Activated CD8-positive, alpha-beta T cell treated with anti-CD3 and anti-CD28 coated beads for 36 hours (primary cell): Measurements from ENCODE around the gene CFAP299. TPM values are rescaled to one million over a fixed set of nuclear protein-coding genes. Genes with fewer than 3 reads are reported as not detected.
"Not testable (repeated sequence)": the region's sequence is repeated elsewhere in the genome, so short reads cannot be mapped to it uniquely, and the experiment has no call there.

Source experiments
- ATAC-seq: fragments of 200-7000 bp; cut with Tn5 transposase; one replicate; pipeline ENCODE4 v1.10.0; 2021; ENCODE audit warnings: mild to moderate bottlenecking, moderate library complexity
- CTCF ChIA-PET: fragments of 350-600 bp; sonication (Branson Sonifier 250); formaldehyde crosslinking; loops from one replicate; lab custom pipeline; 2021; ENCODE audit warnings: antibody characterized with exemption; lab: Charles Lee
- POLR2A ChIA-PET: fragments of 350-600 bp; sonication (Branson Sonifier 250); formaldehyde crosslinking; loops from one replicate; lab custom pipeline; 2021; ENCODE audit warnings: antibody characterized with exemption; lab: Charles Lee
- DNase-seq: peaks from one replicate; pipeline ENCODE4 v3.0.0-alpha.2; 2020
- H3K27ac Mint-ChIP-seq: one replicate; pipeline ENCODE4 v1.8.0; 2021; ENCODE audit warnings: mild to moderate bottlenecking, mixed read lengths
- H3K27me3 Mint-ChIP-seq: one replicate; pipeline ENCODE4 v1.8.0; 2021; ENCODE audit warnings: mixed read lengths
- H3K36me3 Mint-ChIP-seq: one replicate; pipeline ENCODE4 v1.8.0; 2021; ENCODE audit warnings: low read depth, mixed read lengths
- H3K4me1 Mint-ChIP-seq: one replicate; pipeline ENCODE4 v1.8.0; 2021; ENCODE audit warnings: low read depth, mixed read lengths
- H3K4me3 Mint-ChIP-seq: one replicate; pipeline ENCODE4 v1.8.0; 2021; ENCODE audit warnings: mild to moderate bottlenecking, moderate library complexity, mixed read lengths
- H3K9me3 Mint-ChIP-seq: one replicate; pipeline ENCODE4 v1.8.0; 2021; ENCODE audit warnings: mixed read lengths
- intact Hi-C: fragments of 100-400 bp; cut with micrococcal nuclease; formaldehyde crosslinking; loops from one replicate; pipeline ENCODE4 v1.10.0; 2022
- total RNA-seq, 2 experiments: library from RNA; stranded (reverse); gene quantifications; one replicate each; pipeline ENCODE4 v1.2.3, GENCODE V29; 2021
- TF ChIP-seq, protein P1 (sequence below): fragments of 200-600 bp; IDR thresholded peaks from one replicate; pipeline ENCODE4 v1.8.0; 2022; ENCODE audit warnings: antibody characterized with exemption, mild to moderate bottlenecking

CFAP299 gene
- total RNA-seq, 2 experiments from 2014 or later = not detected

DNA sequence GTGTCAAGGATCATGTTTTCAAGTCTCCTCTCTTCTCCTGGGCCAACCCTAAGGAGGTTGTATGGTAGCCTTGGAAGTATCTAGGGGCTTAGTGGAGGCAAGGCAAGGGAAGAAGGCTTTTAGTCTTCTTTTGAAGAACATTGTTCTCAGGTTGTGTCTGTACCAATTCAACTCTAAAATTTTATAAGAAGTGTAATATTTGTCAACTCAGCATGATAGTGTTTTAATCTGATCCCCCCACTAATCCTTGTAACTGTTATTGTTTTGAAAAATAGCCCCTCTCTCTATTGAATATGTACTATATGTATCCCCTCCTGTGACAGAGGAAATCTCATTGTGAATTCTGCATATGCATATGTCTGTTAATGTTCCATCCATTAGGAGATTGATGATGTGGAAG lies 345.4 kb downstream of the CFAP299 start:
- Mint-ChIP-seq H3K27ac (no peak overlapping the region), H3K9me3 (no peaks in the 10 kb centered on the region), H3K4me1 (peaks cover 8% of the 10 kb centered on the region), H3K4me3 (no peak overlapping the region), H3K36me3 (no peaks in the 10 kb centered on the region), H3K27me3 (no peaks in the 10 kb centered on the region)
- no peak for DNase-seq
- intact Hi-C loops = no loop called here
- TF ChIP-seq, protein P1, sequence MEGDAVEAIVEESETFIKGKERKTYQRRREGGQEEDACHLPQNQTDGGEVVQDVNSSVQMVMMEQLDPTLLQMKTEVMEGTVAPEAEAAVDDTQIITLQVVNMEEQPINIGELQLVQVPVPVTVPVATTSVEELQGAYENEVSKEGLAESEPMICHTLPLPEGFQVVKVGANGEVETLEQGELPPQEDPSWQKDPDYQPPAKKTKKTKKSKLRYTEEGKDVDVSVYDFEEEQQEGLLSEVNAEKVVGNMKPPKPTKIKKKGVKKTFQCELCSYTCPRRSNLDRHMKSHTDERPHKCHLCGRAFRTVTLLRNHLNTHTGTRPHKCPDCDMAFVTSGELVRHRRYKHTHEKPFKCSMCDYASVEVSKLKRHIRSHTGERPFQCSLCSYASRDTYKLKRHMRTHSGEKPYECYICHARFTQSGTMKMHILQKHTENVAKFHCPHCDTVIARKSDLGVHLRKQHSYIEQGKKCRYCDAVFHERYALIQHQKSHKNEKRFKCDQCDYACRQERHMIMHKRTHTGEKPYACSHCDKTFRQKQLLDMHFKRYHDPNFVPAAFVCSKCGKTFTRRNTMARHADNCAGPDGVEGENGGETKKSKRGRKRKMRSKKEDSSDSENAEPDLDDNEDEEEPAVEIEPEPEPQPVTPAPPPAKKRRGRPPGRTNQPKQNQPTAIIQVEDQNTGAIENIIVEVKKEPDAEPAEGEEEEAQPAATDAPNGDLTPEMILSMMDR = no peak
- ATAC-seq = no peak
- CTCF ChIA-PET = no interaction called here
- POLR2A ChIA-PET = no interaction called here

GRCh38 chr4:80685214-80685613 lies 349.7 kb downstream of the CFAP299 start:
- ATAC-seq = no peak
- no peaks in the 10 kb centered on the region for H3K9me3 Mint-ChIP-seq
- no peaks in the 10 kb centered on the region for H3K36me3 Mint-ChIP-seq
- TF ChIP-seq, protein P1 = no peak
- no peak overlapping the region for H3K4me3 Mint-ChIP-seq
- no peak for DNase-seq
- POLR2A ChIA-PET = no interaction called here
- H3K27ac Mint-ChIP-seq = no peak overlapping the region
- CTCF ChIA-PET = no interaction called here
- H3K4me1 Mint-ChIP-seq = no peaks in the 10 kb centered on the region
- intact Hi-C loops = no loop called here
- no peaks in the 10 kb centered on the region for H3K27me3 Mint-ChIP-seq

DNA sequence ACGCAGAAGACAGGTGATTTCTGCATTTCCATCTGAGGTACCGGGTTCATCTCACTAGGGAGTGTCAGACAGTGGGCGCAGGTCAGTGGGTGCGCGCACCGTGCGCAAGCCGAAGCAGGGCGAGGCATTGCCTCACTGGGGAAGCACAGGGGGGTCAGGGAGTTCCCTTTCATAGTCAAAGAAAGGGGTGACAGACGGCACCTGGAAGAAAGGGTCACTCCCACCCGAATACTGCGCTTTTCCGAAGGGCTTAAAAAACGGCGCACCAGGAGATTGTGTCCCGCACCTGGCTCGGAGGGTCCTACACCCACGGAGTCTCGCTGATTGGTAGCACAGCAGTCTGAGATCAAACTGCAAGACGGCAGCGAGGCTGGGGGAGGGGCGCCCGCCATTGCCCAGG lies 352.2 kb downstream of the CFAP299 start:
- H3K36me3 Mint-ChIP-seq, ATAC-seq, intact Hi-C loops, H3K9me3 Mint-ChIP-seq, H3K27me3 Mint-ChIP-seq, H3K4me3 Mint-ChIP-seq, H3K4me1 Mint-ChIP-seq, POLR2A ChIA-PET, DNase-seq, H3K27ac Mint-ChIP-seq, CTCF ChIA-PET: not testable (repeated sequence)

DNA sequence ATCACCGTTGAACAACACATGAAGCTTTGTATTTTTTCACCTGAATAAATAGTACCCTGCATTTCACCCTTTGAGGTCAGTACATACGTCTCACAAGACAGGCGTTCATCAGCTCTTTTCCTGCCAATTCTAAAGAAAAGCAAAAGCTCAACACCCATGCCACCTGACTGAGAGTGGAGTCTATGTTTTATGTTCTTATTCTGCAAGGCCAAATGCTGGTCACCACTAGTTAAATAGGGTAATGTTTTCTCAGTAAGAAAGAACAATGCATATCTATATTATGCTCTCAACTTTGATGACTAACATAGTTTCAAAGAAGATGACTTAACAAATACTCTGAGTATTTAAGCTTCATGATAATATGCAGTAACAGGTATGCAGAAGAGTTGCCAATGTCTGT lies 358.6 kb downstream of the CFAP299 start:
- TF ChIP-seq, protein P1 = no peak
- Mint-ChIP-seq H3K4me3 (no peak overlapping the region), H3K36me3 (no peaks in the 10 kb centered on the region), H3K4me1 (no peaks in the 10 kb centered on the region), H3K27me3 (no peaks in the 10 kb centered on the region), H3K9me3 (no peaks in the 10 kb centered on the region), H3K27ac (no peak overlapping the region)
- intact Hi-C loops = no loop called here
- no peak for DNase-seq
- ATAC-seq = no peak
- ChIA-PET CTCF (interaction anchor here (1.2 kb wide), 1 partner anchor 22 kb away, joined by 3 read pairs; no protein-coding TSS in a partner anchor), POLR2A (no interaction called here)

DNA sequence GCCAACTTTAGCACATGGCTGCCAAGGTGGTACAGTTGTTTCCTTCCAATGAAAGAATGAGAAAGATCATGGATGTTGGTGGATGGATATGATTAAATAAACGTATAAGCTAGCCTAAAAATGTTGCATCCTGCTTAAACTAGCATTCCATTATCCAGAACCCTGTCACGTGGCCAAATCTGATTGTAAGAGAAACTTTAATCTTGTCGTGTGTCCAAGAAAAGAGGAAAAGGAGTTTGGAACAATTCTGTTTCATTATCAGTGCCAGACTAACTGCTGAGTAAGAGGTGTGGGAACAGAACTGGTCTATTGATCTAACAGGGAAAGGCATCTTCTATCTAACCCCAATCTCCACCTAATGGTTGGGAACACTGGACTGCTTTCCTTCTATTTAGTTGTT lies 369.8 kb downstream of the CFAP299 start:
- TF ChIP-seq, protein P1 = no peak

More for the DNA sequence above, 369.8 kb downstream of the CFAP299 start:
- CTCF ChIA-PET = no interaction called here
- H3K27ac Mint-ChIP-seq = no peak overlapping the region
- no peaks in the 10 kb centered on the region for H3K36me3 Mint-ChIP-seq
- H3K4me3 Mint-ChIP-seq = no peak overlapping the region
- H3K4me1 Mint-ChIP-seq = peaks cover 15% of the 10 kb centered on the region
- H3K27me3 Mint-ChIP-seq = no peaks in the 10 kb centered on the region
- no peak for ATAC-seq
- DNase-seq = no peak
- intact Hi-C loops = no loop called here
- POLR2A ChIA-PET = no interaction called here
- H3K9me3 Mint-ChIP-seq = no peaks in the 10 kb centered on the region
